Measurements from ENCODE around the gene KRTAP22-2. TPM values are rescaled to one million over a fixed set of nuclear protein-coding genes. Genes with fewer than 3 reads are reported as not detected.

Gene KRTAP22-2
- total RNA-seq, 2 experiments from 2014 or later: not detected

- POLR2A ChIA-PET: no interaction called here
- intact Hi-C loops (cut with micrococcal nuclease): no loop called here
Measured at GRCh38 chr21:30615199-30615598, 25.0 kb upstream of the KRTAP22-2 start.

GRCh38 chr21:30613836-30614235 is 23.6 kb upstream of the KRTAP22-2 start, which contains the start of gene KRTAP6-1:
KRTAP6-1 (minus strand) TSS chr21:30613930; CDS start chr21:30613904, 26 bp downstream.
- ChIA-PET CTCF (no interaction called here), POLR2A (no interaction called here)
- Mint-ChIP-seq H3K36me3 (ENCODE audit: low read depth) (no peaks in the 10 kb centered on the region), H3K9me3 (no peaks in the 10 kb centered on the region), H3K27me3 (no peaks in the 10 kb centered on the region), H3K4me3 (no peak within 1 kb of the TSS), H3K4me1 (ENCODE audit: low read depth) (no peaks in the 10 kb centered on the region), H3K27ac (no peak within 1 kb of the TSS)
- no peak for DNase-seq
- intact Hi-C loops (cut with micrococcal nuclease): no loop called here
- no peak for TF ChIP-seq CTCF (IDR thresholded peaks at IDR 0.05)
- no peak for ATAC-seq

More at GRCh38 chr21:30615199-30615598, 25.0 kb upstream of the KRTAP22-2 start:
- Mint-ChIP-seq H3K9me3 (no peaks in the 10 kb centered on the region), H3K4me1 (ENCODE audit: low read depth) (no peaks in the 10 kb centered on the region), H3K27me3 (no peaks in the 10 kb centered on the region), H3K36me3 (ENCODE audit: low read depth) (no peaks in the 10 kb centered on the region), H3K4me3 (no peak overlapping the region), H3K27ac (no peak overlapping the region)
- no peak for TF ChIP-seq CTCF (IDR thresholded peaks at IDR 0.05)
- DNase-seq (no peak), ATAC-seq (no peak)
- CTCF ChIA-PET: no interaction called here

DNA sequence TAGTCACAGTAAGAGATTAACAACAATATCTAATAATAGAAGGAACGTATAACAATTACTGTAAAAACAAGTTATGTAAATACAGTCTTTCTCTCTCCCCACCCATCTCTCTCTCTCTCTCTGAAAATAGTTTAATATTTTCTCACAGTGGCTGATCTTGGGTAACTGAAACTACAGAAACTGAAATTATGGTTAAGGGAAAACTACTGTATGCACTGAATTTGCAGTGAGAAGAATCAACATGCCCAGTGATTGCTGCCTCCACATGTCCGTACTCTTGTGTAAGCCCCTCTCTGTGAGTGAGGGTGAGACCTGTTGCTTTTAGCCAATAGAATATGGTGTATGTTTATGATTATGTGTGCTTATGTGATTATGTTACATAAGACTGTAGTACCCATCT is 21.9 kb upstream of the KRTAP22-2 start:
- no peaks in the 10 kb centered on the region for H3K9me3 Mint-ChIP-seq
- ATAC-seq: no peak
- TF ChIP-seq CTCF (IDR thresholded peaks at IDR 0.05): no peak
- no peak for DNase-seq
- no peak overlapping the region for H3K4me3 Mint-ChIP-seq
- no peak overlapping the region for H3K27ac Mint-ChIP-seq
- no peaks in the 10 kb centered on the region for H3K4me1 Mint-ChIP-seq (ENCODE audit: low read depth)
- intact Hi-C loops (cut with micrococcal nuclease): no loop called here
- no peaks in the 10 kb centered on the region for H3K36me3 Mint-ChIP-seq (ENCODE audit: low read depth)
- ChIA-PET POLR2A (no interaction called here), CTCF (no interaction called here)
- peaks cover 1% of the 10 kb centered on the region for H3K27me3 Mint-ChIP-seq

DNA sequence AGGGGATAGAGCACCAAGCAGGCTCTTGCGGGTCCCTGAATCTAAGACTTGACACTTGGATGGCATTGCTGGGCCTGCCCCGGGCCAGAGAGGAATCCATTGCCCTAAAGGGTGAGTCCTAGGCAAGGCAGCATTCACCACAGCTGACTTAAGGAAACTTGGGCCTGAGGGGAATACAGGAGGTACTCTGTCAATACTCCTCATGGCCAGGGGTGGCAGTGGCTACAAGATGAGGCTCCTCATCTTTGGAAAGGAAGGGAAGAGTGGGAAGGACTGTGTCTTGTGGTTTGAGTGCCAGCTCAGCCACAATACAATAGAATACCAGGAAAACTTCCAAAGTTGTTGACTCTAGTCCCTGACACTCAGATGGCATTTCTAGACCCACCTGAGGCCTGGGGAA is 15.8 kb upstream of the KRTAP22-2 start:
- TF ChIP-seq CTCF (IDR thresholded peaks at IDR 0.05): no peak
- ATAC-seq (no peak), DNase-seq (no peak)
- ChIA-PET POLR2A (no interaction called here), CTCF (interaction anchor here (0.8 kb wide), 1 partner anchor 15 kb away, joined by 3 read pairs; the partner anchor contains the start of gene KRTAP20-4)
- no peak overlapping the region for H3K4me3 Mint-ChIP-seq
- no peaks in the 10 kb centered on the region for H3K4me1 Mint-ChIP-seq (ENCODE audit: low read depth)
- no peaks in the 10 kb centered on the region for H3K36me3 Mint-ChIP-seq (ENCODE audit: low read depth)
- peaks cover 1% of the 10 kb centered on the region for H3K27me3 Mint-ChIP-seq
- peaks cover 2% of the 10 kb centered on the region for H3K9me3 Mint-ChIP-seq
- H3K27ac Mint-ChIP-seq: no peak overlapping the region
- intact Hi-C loops (cut with micrococcal nuclease): no loop called here

DNA sequence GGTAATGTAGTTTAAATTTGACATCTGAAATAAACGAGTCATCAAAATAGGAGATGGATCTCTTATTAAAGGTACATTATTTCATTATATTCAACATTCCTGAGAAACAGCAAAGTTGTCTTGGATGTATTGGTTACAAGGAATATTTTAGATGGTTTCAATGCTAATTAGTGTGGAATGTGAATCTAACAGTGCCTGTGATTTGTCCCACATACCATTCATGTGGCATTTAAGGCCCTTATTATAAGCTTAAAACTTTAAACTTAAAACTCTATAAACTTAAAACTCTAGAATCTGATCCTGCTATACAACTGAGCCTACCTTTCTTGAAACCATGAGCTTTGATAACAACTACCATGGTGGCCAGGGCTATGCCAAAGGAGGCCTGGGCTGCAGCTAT is 10.6 kb upstream of the KRTAP22-2 start, which contains the start of gene KRTAP22-1:
KRTAP22-1 (plus strand) TSS at position 301 of the 400 bp plus-strand sequence.
- CTCF ChIA-PET: no interaction called here
- Mint-ChIP-seq H3K4me3 (no peak within 1 kb of the TSS), H3K27me3 (no peaks in the 10 kb centered on the region), H3K36me3 (ENCODE audit: low read depth) (no peaks in the 10 kb centered on the region), H3K4me1 (ENCODE audit: low read depth) (no peaks in the 10 kb centered on the region), H3K9me3 (peaks cover 2% of the 10 kb centered on the region), H3K27ac (no peak within 1 kb of the TSS)
- ATAC-seq (no peak), DNase-seq (no peak)
- POLR2A ChIA-PET: interaction anchor here (0.5 kb wide), 1 partner anchor 9 kb away, joined by 3 read pairs; no protein-coding TSS in a partner anchor
- no peak for TF ChIP-seq CTCF (IDR thresholded peaks at IDR 0.05)
- intact Hi-C loops (cut with micrococcal nuclease): no loop called here

All from activated CD8-positive, alpha-beta T cell treated with anti-CD3 and anti-CD28 coated beads for 36 hours (primary cell).